ENCODE results near the gene HAVCR2. TPM values are rescaled to one million over a fixed set of nuclear protein-coding genes. Genes with fewer than 3 reads are reported as not detected.
A peak's percentile ranks its signal among the peaks of the same experiment; 100 is the strongest.

Gene HAVCR2
- total and polyA plus RNA-seq, 9 of the 15 experiments (the other 6 are each of a cell fraction or from before 2014, with no cell fraction given), result 0.04 to 0.11 (median 0.06) TPM; not detected in 5

DNA sequence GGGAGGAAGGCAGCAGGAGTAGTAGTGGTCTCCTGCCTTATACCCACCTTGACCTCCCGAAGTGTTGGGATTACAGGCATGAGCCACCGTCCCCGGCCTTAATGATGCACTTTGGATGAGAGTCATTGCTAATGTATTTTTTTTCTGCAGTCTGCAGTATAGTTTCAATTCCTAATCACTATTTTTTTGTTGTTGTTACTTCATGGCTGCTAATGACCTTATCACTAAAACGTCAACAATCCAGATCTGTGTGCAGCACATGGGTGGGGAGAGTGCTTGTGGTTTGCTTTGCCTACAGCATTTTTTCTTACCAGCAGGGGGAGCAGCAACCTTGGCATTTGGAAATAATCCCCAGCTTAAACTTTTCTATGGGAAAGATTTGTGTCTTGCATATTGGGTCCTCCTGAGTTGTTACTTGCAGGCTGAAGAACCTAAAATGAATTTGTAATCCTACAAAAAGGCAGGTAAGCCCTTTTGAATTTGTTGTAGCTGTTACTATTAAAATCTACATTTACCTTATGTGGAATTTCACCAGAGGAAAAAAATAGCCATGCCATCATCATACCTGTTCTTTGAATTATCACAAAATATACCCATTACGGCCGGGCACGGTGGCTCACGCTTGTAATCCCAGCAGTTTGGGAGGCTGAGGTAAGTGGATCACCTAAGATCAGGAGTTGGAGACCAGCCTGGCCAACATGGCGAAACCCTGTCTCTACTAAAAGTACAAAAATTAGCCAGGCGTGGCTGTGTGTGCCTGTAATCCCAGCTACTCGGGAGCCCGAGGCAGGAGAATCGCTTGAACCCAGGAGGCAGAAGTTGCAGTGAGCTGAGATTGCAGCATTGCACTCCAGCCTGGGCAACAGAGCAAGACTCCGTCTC lies 40.1 kb upstream of the HAVCR2 start (continued):
- TF ChIP-seq BCL6 (CRISPR knock-in tag; IDR thresholded peaks at IDR 0.05), result no peak
- peak; percentile 58; the same call in 1 of the 2 replicates for TF ChIP-seq ESRRA (IDR thresholded peaks at IDR 0.05; ENCODE audit: borderline replicate concordance, low read depth)
- no peak for TF ChIP-seq DACH1 (IDR thresholded peaks at IDR 0.05; ENCODE audit: partially characterized antibody)
- no peak for TF ChIP-seq SNRNP70 (optimal IDR thresholded peaks at IDR 0.05; ENCODE audit: low read depth, low read length)
- TF ChIP-seq, protein P1, sequence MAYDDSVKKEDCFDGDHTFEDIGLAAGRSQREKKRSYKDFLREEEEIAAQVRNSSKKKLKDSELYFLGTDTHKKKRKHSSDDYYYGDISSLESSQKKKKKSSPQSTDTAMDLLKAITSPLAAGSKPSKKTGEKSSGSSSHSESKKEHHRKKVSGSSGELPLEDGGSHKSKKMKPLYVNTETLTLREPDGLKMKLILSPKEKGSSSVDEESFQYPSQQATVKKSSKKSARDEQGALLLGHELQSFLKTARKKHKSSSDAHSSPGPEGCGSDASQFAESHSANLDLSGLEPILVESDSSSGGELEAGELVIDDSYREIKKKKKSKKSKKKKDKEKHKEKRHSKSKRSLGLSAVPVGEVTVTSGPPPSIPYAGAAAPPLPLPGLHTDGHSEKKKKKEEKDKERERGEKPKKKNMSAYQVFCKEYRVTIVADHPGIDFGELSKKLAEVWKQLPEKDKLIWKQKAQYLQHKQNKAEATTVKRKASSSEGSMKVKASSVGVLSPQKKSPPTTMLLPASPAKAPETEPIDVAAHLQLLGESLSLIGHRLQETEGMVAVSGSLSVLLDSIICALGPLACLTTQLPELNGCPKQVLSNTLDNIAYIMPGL (CRISPR knock-in tag; IDR thresholded peaks at IDR 0.05), result no peak
- TF ChIP-seq ZNF589 (CRISPR knock-in tag; IDR thresholded peaks at IDR 0.05; ENCODE audit: low read depth), result no peak
- TF ChIP-seq, protein P2, sequence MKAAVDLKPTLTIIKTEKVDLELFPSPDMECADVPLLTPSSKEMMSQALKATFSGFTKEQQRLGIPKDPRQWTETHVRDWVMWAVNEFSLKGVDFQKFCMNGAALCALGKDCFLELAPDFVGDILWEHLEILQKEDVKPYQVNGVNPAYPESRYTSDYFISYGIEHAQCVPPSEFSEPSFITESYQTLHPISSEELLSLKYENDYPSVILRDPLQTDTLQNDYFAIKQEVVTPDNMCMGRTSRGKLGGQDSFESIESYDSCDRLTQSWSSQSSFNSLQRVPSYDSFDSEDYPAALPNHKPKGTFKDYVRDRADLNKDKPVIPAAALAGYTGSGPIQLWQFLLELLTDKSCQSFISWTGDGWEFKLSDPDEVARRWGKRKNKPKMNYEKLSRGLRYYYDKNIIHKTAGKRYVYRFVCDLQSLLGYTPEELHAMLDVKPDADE (conservative IDR thresholded peaks at IDR 0.05; ENCODE audit: control insufficient read depth, low read depth, low read length), result no peak
- TF ChIP-seq XRCC5 (IDR thresholded peaks at IDR 0.05; ENCODE audit: low read depth, low read length), result no peak
- no peak for TF ChIP-seq GTF2F1 (IDR thresholded peaks at IDR 0.05; ENCODE audit: low read depth, low read length)
- TF ChIP-seq HDAC3 (IDR thresholded peaks at IDR 0.05; ENCODE audit: borderline replicate concordance, partially characterized antibody), result no peak
- TF ChIP-seq, protein P3, sequence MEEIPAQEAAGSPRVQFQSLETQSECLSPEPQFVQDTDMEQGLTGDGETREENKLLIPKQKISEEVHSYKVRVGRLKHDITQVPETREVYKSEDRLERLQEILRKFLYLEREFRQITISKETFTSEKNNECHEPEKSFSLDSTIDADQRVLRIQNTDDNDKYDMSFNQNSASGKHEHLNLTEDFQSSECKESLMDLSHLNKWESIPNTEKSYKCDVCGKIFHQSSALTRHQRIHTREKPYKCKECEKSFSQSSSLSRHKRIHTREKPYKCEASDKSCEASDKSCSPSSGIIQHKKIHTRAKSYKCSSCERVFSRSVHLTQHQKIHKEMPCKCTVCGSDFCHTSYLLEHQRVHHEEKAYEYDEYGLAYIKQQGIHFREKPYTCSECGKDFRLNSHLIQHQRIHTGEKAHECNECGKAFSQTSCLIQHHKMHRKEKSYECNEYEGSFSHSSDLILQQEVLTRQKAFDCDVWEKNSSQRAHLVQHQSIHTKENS (CRISPR knock-in tag; IDR thresholded peaks at IDR 0.05), result no peak
- no peak for TF ChIP-seq NCOR1 (IDR thresholded peaks at IDR 0.05)
- 0 out of 2 replicates have a peak, but pooled peaks have one; percentile 24 for TF ChIP-seq FOSL1 (tag; conservative IDR thresholded peaks at IDR 0.05)
- TF ChIP-seq, protein P4, sequence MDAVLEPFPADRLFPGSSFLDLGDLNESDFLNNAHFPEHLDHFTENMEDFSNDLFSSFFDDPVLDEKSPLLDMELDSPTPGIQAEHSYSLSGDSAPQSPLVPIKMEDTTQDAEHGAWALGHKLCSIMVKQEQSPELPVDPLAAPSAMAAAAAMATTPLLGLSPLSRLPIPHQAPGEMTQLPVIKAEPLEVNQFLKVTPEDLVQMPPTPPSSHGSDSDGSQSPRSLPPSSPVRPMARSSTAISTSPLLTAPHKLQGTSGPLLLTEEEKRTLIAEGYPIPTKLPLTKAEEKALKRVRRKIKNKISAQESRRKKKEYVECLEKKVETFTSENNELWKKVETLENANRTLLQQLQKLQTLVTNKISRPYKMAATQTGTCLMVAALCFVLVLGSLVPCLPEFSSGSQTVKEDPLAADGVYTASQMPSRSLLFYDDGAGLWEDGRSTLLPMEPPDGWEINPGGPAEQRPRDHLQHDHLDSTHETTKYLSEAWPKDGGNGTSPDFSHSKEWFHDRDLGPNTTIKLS (IDR thresholded peaks at IDR 0.05; ENCODE audit: borderline replicate concordance, low read depth), result no peak
- TF ChIP-seq ZFP36 (IDR thresholded peaks at IDR 0.05; ENCODE audit: low read depth, low read length, partially characterized antibody), result no peak
- no peak for TF ChIP-seq ZNF23 (CRISPR knock-in tag; IDR thresholded peaks at IDR 0.05)
- no peak for TF ChIP-seq TSC22D4 (tag; IDR thresholded peaks at IDR 0.05)
- TF ChIP-seq ZNF316 (IDR thresholded peaks at IDR 0.05), result no peak
- no peak for TF ChIP-seq CREBBP (IDR thresholded peaks at IDR 0.05; ENCODE audit: low read depth, low read length)
- TF ChIP-seq, protein P5, sequence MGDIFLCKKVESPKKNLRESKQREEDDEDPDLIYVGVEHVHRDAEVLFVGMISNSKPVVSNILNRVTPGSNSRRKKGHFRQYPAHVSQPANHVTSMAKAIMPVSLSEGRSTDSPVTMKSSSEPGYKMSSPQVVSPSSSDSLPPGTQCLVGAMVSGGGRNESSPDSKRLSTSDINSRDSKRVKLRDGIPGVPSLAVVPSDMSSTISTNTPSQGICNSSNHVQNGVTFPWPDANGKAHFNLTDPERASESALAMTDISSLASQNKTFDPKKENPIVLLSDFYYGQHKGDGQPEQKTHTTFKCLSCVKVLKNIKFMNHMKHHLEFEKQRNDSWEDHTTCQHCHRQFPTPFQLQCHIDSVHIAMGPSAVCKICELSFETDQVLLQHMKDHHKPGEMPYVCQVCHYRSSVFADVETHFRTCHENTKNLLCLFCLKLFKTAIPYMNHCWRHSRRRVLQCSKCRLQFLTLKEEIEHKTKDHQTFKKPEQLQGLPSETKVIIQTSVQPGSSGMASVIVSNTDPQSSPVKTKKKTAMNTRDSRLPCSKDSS (IDR thresholded peaks at IDR 0.05; ENCODE audit: low read depth, partially characterized antibody), result no peak

All from K562 (cell line).